Heart right ventricle (tissue), 16 donors: ENCODE measurements around the gene GMEB1. TPM values are rescaled to one million over a fixed set of nuclear protein-coding genes. Genes with fewer than 3 reads are reported as not detected.
"Not testable (repeated sequence)": the region's sequence is repeated elsewhere in the genome, so short reads cannot be mapped to it uniquely, and the experiment has no call there.

ENCODE experiments used
- ATAC-seq, 8 donors: fragments of 200-7000 bp; cut with Tn5 transposase; one replicate each; pipeline ENCODE4 v1.9.1; 2020; ENCODE audit warnings: mild to moderate bottlenecking in 8 of 8, moderate library complexity in 8 of 8, moderate number of reproducible peaks in 1 of 8
- DNase-seq, 2 donors: peaks; one replicate each; pipeline ENCODE4 v3.0.0-alpha.2; 2020
- H3K27ac ChIP-seq, 10 donors: fragments of 200-600 bp; sonication (generic) in 2 of 10; one replicate each; pipeline versions ENCODE4 v1.5.0 to v1.8.0; 2020 to 2022; ENCODE audit warnings: mild to moderate bottlenecking in 3 of 10
- H3K27me3 ChIP-seq, 7 donors: fragments of 200-600 bp; one replicate each; pipeline ENCODE4 v1.8.0; 2021 to 2022; ENCODE audit warnings: mild to moderate bottlenecking in 2 of 7
- H3K36me3 ChIP-seq, 9 donors: fragments of 200-600 bp; sonication (generic) in 1 of 9; one replicate each; pipeline versions ENCODE4 v1.5.0 to v1.8.0; 2020 to 2022; ENCODE audit warnings: mild to moderate bottlenecking in 2 of 9
- H3K4me1 ChIP-seq, 9 donors: fragments of 200-600 bp; sonication (generic) in 1 of 9; one replicate each; pipeline versions ENCODE4 v1.5.0 to v1.8.0; 2020 to 2022; ENCODE audit warnings: mild to moderate bottlenecking in 4 of 9
- H3K4me3 ChIP-seq, 10 donors: fragments of 200-600 bp; sonication (generic) in 2 of 10; one replicate each; pipeline versions ENCODE4 v1.5.0 to v1.8.0; 2020 to 2022; ENCODE audit warnings: mild to moderate bottlenecking in 7 of 10, moderate library complexity in 2 of 10
- H3K9me3 ChIP-seq, 11 donors: fragments of 200-600 bp in 10 of 11; sonication (generic) in 2 of 11; one replicate each; pipeline versions ENCODE4 v1.5.0 to v1.8.0; 2013 to 2022; ENCODE audit warnings: mild to moderate bottlenecking in 2 of 11, control low read depth in 1 of 11, moderate library complexity in 1 of 11
- WGBS, 2 donors: extraction: QIAGEN DNeasy Blood & Tissue Kit; methylation state at CpG; one replicate each; pipeline ENCODE4 v1.1.7; 2013; ENCODE audit warnings: inconsistent platforms in 1 of 2; 5-methylcytosine and 5-hydroxymethylcytosine counted together
- intact Hi-C, 10 donors: fragments of 100-400 bp; cut with DNase I; formaldehyde crosslinking; loops; one replicate each; pipeline versions ENCODE4 v1.11.1 to v1.14.2; 2022
- polyA plus RNA-seq, 2 donors: library from polyadenylated mRNA; stranded (reverse); fragments of 200-250 nt; gene quantifications; one replicate each; pipeline ENCODE4 v1.2.3, GENCODE V29; 2013
- total RNA-seq, 10 donors: library from RNA; stranded (reverse); fragmentation: NEBNext Ultra II Directional in 3 of 10; extraction: Animal tissue kit (Norgen Biotek cat#: 25700) in 3 of 10; gene quantifications; one replicate each; pipeline versions ENCODE4 v1.2.1 to v1.2.4, GENCODE V29; 2021 to 2023
- TF ChIP-seq, protein P1 (sequence below), 9 donors: fragments of 200-600 bp; sonication (generic) in 2 of 9; IDR thresholded peaks; one replicate each; pipeline versions ENCODE4 v1.5.0 to v1.8.0; 2021 to 2022; ENCODE audit warnings: antibody characterized with exemption in 9 of 9, mild to moderate bottlenecking in 5 of 9, moderate library complexity in 1 of 9
- donor health status: Arrhythmogenic right ventricular cardiomyopathy.
- donor health status: ischemic (EF 13 %, LVEDD 7.1; RV severe dilation, severe dysfunction).
- donor health status: healthy with polysubstance abuse.
- donor health status: DM: no; HTN: yes; CAD: no.
- donor health status: DM: no; HTN: no; CAD: no.
- donor health status: ischemic (EF 25% LVEDD 6.9; RV normal size, moderate dysfunction).
- donor health status: ischemic (EF 25% LVEDD 5.7; RV mildly dilated, moderate dysfunction).
- donor health status: healthy.
- donor health status: DM: yes; HTN: yes; CAD: no.
- donor health status: Ischemic cardiomyopathy.
- donor health status: ischemic (EF 35%, LVEDD 5.7; RV mildly dilated, moderate dysfunction).
- donor health status: nonischemic (EF 11% LVEDD 7.7; RV severe dilation, severe dysfunction).
- donor health status: DM: yes; HTN: yes; CAD: no.
- donor health status: PGD.
- donor health status: ischemic (EF 29% LVEDD 5.4; RV normal size, mild dysfunction).
- donor health status: nonischemic (EF 23%, LVEDD 6.1; RV moderate dilation, normal function).

Gene GMEB1
- total and polyA plus RNA-seq, 12 donors = 2.0 to 7.4 (median 6.3) TPM

DNA sequence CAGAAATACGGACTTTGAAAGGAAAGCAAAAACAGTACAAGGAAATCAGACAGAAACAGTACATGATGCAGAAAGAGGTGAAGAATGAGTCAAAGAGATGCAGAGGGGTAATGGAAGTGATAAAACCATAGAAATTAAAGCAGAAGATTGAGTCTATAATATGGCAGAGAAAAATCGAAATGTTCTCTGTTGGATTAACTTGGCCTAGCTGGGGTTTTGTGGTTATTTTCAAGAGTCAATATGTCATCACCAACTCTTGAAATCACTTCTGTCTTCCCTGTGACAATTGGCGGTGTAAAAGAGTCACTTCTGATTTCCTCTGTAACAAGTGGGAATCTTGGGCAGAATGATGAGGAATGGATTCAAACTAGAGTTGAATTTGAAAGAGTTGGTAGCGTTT, 75.6 kb downstream of the GMEB1 start:
- intact Hi-C loops = loop anchor here in 1 of 10 donors (10.0 kb wide), 1 partner anchor 99 kb away; the partner anchor contains the start of genes RNU11 and TAF12
- ATAC-seq = no peak
- no peak overlapping the region for H3K27ac ChIP-seq
- no peaks in the 10 kb centered on the region for H3K9me3 ChIP-seq
- H3K4me3 ChIP-seq = peak overlapping the region in 1 of 10 donors; percentile 13
- peaks cover 0 to 94% (median 36%) of the 10 kb centered on the region in 9 donors for H3K36me3 ChIP-seq
- H3K27me3 ChIP-seq = no peaks in the 10 kb centered on the region
- TF ChIP-seq, protein P1, sequence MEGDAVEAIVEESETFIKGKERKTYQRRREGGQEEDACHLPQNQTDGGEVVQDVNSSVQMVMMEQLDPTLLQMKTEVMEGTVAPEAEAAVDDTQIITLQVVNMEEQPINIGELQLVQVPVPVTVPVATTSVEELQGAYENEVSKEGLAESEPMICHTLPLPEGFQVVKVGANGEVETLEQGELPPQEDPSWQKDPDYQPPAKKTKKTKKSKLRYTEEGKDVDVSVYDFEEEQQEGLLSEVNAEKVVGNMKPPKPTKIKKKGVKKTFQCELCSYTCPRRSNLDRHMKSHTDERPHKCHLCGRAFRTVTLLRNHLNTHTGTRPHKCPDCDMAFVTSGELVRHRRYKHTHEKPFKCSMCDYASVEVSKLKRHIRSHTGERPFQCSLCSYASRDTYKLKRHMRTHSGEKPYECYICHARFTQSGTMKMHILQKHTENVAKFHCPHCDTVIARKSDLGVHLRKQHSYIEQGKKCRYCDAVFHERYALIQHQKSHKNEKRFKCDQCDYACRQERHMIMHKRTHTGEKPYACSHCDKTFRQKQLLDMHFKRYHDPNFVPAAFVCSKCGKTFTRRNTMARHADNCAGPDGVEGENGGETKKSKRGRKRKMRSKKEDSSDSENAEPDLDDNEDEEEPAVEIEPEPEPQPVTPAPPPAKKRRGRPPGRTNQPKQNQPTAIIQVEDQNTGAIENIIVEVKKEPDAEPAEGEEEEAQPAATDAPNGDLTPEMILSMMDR (IDR thresholded peaks at IDR 0.05) = no peak
- DNase-seq = no peak
- 65 to 67% methylated on average over 4 of the region's 4 CpGs for WGBS, 2 donors
- peaks cover 0 to 89% (median 67%) of the 10 kb centered on the region in 9 donors for H3K4me1 ChIP-seq

DNA sequence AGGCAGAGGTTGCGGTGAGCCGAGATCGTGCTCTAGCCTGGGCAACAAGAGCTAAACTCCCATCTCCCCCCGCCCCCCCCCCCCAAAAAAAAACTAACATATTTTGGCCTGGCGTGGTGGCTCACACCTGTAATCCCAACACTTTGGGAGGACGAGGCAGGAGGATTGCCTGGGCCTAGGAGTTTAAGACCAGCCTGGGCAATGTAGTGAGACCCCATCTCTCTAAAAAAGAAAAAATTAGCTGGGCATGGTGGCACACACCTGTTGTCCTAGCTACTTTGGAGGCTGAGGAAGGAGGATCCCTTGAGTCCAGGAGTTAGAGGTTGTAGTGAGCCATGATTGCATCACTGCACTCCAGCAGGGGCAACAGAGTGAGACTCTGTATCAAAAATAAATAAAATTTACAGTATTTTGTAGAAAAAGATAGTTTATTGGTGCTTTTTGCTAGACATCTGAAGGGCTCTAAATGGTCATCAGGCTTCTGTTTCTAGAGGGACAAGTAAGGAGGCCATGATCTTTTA, 77.1 kb downstream of the GMEB1 start:
- intact Hi-C loops = loop anchor here in 1 of 10 donors (10.0 kb wide), 1 partner anchor 101 kb away; the partner anchor contains the start of genes RNU11 and TAF12
- Histone ChIP-seq H3K36me3 (peaks cover 0 to 90% (median 34%) of the 10 kb centered on the region in 9 donors), H3K9me3 (no peaks in the 10 kb centered on the region), H3K4me3 (no peak overlapping the region), H3K27ac (no peak overlapping the region), H3K27me3 (no peaks in the 10 kb centered on the region), H3K4me1 (peaks cover 0 to 88% (median 67%) of the 10 kb centered on the region in 9 donors)
- ATAC-seq (no peak), DNase-seq (no peak)
- WGBS, 2 donors = 97 to 98% methylated on average over 6 of the region's 6 CpGs
- TF ChIP-seq, protein P1 (IDR thresholded peaks at IDR 0.05) = no peak

DNA sequence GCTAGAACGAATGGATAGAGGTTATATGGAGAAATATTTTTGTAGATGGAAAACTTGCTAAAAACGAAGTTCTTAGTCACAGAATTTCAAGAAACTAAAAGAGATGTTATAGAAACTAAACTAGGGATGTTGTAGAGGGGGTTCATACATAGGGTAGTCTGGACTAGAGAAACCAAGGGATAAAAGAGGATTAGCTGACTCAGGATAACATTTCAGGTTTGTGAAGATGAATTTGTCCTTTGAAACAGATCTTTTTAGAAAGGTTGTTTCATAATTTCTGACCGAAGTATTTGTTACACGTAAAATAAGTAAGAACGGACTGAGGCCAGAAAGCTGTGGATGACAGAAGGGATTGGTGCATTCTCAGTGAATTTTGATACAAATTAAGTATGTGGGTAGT, 81.7 kb downstream of the GMEB1 start:
- H3K36me3 ChIP-seq = peaks cover 0 to 72% (median 0%) of the 10 kb centered on the region in 9 donors
- peaks cover 0 to 99% (median 80%) of the 10 kb centered on the region in 9 donors for H3K4me1 ChIP-seq
- ATAC-seq = no peak
- intact Hi-C loops = no loop called here
- TF ChIP-seq, protein P1 (IDR thresholded peaks at IDR 0.05) = no peak
- no peak overlapping the region for H3K27ac ChIP-seq
- DNase-seq = no peak
- no peaks in the 10 kb centered on the region for H3K9me3 ChIP-seq
- no peaks in the 10 kb centered on the region for H3K27me3 ChIP-seq
- WGBS, 2 donors = 83 to 89% methylated on average over 5 of the region's 5 CpGs
- no peak overlapping the region for H3K4me3 ChIP-seq

DNA sequence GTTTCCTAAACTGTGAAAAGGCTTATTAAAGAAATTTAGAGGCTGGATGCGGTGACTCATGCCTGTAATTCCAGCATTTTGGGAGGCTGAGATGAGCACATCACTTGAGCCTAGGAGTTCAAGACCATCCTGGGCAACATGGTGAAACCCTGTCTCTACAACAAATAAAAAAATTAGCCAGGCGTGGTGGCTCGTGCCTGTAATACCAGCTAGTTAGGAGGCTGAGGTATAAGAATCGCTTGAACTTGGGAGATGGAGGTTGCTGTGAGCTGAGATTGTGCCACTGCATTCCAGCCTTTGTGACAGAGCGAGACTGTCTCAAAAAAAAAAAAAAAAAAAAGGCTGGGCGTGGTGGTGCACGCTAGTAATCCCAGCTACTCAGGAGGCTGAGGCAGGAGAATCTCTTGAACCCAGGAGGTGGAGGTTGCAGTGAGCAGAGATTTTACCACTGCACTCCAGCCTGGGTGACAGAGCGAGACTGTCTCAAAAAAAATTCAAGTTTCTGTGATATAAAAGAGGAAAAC, 82.2 kb downstream of the GMEB1 start:
- ATAC-seq, DNase-seq, intact Hi-C loops, H3K27me3 ChIP-seq, H3K27ac ChIP-seq, H3K4me3 ChIP-seq, H3K9me3 ChIP-seq: not testable (repeated sequence)
- Histone ChIP-seq H3K36me3 (peaks cover 0 to 73% (median 0%) of the 10 kb centered on the region in 9 donors), H3K4me1 (peaks cover 0 to 100% (median 85%) of the 10 kb centered on the region in 9 donors)
- WGBS, 2 donors = 67 to 75% methylated on average over 8 of the region's 8 CpGs
